ENCODE measurements around the gene LANCL2. TPM values are rescaled to one million over a fixed set of nuclear protein-coding genes. Genes with fewer than 3 reads are reported as not detected.
"Not testable (repeated sequence)": the region's sequence is repeated elsewhere in the genome, so short reads cannot be mapped to it uniquely, and the experiment has no call there.

The LANCL2 gene
- total RNA-seq, 2 donors from 2014 or later = 6.7 to 10.6 TPM

DNA sequence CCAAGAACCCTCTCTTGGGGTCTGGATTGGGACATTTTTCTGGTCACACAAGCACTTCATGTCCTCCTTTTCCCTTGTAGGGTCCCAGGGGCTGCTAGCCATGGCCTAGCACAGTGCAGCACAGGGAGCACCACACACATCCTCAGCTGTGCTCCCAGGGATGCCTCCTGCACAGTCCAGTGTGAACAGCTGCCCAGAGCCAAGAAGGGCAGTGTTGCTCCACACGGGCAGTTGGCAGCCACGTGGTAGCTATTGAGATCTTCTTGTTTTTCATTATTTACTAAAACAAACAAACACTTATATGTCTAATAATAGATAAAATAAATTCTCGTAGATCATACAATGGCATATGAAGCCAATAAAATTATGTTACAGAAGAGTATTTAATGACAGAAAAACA, 13.9 kb upstream of the LANCL2 start:
- no peaks in the 10 kb centered on the region for H3K36me3 ChIP-seq
- H3K4me1 ChIP-seq = peaks cover 0 to 11% of the 10 kb centered on the region in 2 donors
- H3K27me3 ChIP-seq = no peaks in the 10 kb centered on the region
- TF ChIP-seq, protein P1, sequence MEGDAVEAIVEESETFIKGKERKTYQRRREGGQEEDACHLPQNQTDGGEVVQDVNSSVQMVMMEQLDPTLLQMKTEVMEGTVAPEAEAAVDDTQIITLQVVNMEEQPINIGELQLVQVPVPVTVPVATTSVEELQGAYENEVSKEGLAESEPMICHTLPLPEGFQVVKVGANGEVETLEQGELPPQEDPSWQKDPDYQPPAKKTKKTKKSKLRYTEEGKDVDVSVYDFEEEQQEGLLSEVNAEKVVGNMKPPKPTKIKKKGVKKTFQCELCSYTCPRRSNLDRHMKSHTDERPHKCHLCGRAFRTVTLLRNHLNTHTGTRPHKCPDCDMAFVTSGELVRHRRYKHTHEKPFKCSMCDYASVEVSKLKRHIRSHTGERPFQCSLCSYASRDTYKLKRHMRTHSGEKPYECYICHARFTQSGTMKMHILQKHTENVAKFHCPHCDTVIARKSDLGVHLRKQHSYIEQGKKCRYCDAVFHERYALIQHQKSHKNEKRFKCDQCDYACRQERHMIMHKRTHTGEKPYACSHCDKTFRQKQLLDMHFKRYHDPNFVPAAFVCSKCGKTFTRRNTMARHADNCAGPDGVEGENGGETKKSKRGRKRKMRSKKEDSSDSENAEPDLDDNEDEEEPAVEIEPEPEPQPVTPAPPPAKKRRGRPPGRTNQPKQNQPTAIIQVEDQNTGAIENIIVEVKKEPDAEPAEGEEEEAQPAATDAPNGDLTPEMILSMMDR (IDR thresholded peaks at IDR 0.05) = no peak
- H3K4me3 ChIP-seq = no peak overlapping the region
- no peaks in the 10 kb centered on the region for H3K9me3 ChIP-seq
- no peak for DNase-seq (ENCODE audit: low spot score)
- H3K27ac ChIP-seq = no peak overlapping the region

DNA sequence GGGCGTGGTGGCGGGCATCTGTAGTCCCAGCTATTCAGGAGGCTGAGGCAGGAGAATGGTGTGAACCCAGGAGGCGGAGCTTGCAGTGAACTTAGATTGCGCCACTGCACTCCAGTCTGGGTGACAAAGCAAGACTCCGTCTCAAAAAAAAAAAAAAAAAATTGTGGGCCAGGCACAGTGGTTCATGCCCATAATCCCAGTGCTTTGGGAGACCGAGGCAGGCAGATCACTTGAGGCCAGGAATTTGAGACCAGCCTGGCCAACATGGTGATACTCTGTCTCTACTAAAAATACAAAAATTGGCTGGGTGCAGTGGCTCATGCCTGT, 12.2 kb upstream of the LANCL2 start:
- DNase-seq (ENCODE audit: low spot score); H3K9me3 ChIP-seq; H3K4me3 ChIP-seq; H3K27ac ChIP-seq; H3K36me3 ChIP-seq; H3K27me3 ChIP-seq: not testable (repeated sequence)
- H3K4me1 ChIP-seq = peaks cover 0 to 11% of the 10 kb centered on the region in 2 donors

DNA sequence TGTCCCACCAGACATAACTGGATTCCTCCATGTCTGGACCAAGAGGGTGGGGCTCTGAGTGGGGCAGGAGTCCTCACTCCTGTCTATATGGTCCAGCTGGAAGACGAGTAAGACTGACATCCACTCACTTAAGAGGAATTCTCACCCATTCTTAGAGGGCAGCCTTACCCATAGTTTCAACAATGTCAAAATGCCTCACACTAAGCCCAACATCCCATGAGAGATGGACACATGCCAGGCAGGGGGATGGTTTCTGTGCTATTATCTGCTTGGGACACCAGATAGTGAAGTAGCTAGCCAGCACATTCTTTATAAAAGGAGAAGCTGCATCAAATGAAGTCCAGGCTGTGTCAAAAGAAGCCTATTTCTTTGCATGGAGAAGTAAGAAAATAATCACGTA, 4.7 kb upstream of the LANCL2 start:
- peaks cover 0 to 7% of the 10 kb centered on the region in 2 donors for H3K4me1 ChIP-seq
- TF ChIP-seq, protein P1 (IDR thresholded peaks at IDR 0.05) = no peak
- H3K27me3 ChIP-seq = no peaks in the 10 kb centered on the region
- no peaks in the 10 kb centered on the region for H3K9me3 ChIP-seq
- H3K4me3 ChIP-seq = no peak overlapping the region
- H3K36me3 ChIP-seq = no peaks in the 10 kb centered on the region
- DNase-seq (ENCODE audit: low spot score) = no peak
- no peak overlapping the region for H3K27ac ChIP-seq

DNA sequence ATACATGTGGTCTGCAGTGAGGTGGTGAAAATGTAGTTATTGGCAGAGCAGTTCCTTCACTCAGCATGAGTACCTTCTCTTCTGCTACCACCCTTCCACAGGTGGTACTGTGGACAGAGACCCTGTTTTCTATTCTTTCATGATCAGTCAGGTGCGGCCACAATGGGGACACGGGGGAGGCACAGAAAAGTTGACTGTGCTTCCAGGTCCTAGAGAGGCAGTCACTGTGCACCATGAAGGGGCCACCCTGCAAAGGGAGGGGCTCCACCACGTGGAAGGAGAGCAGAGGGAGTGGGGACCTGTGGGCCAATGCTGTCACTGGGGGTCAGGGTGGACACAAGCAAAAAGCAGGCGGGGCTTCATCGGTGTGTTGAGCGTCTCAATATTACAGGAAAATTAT, 3.6 kb upstream of the LANCL2 start:
- TF ChIP-seq, protein P1 (IDR thresholded peaks at IDR 0.05) = no peak
- H3K36me3 ChIP-seq = no peaks in the 10 kb centered on the region
- no peak for DNase-seq (ENCODE audit: low spot score)

DNA sequence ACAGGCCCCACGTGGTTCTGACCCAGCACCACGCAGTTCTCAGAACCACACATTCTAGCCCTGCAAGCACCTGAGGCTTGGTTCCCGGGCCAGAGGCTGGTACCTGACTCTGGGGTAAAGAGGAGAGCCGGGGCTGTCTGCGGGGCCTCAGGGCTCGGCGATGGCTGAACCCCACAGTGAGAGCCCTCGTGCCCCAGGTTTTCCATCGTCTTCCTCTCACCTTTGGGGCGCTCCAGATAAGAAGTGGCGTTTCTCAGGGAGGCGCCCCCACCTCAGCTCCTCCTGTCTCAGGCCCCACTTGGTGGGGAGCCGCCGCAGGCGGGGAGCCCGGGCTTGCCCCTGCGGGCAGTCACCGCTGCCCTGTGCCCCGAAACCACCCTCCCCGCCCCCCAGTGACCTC, 2.2 kb upstream of the LANCL2 start:
- no peaks in the 10 kb centered on the region for H3K36me3 ChIP-seq
- no peaks in the 10 kb centered on the region for H3K9me3 ChIP-seq
- peaks cover 0 to 19% of the 10 kb centered on the region in 2 donors for H3K4me1 ChIP-seq
- H3K27me3 ChIP-seq = no peaks in the 10 kb centered on the region
- DNase-seq (ENCODE audit: low spot score) = no peak
- H3K27ac ChIP-seq = no peak overlapping the region
- no peak overlapping the region for H3K4me3 ChIP-seq
- TF ChIP-seq, protein P1 (IDR thresholded peaks at IDR 0.05) = no peak

More for the DNA sequence above, 3.6 kb upstream of the LANCL2 start:
- no peak overlapping the region for H3K4me3 ChIP-seq
- H3K27ac ChIP-seq = no peak overlapping the region
- no peaks in the 10 kb centered on the region for H3K27me3 ChIP-seq
- no peaks in the 10 kb centered on the region for H3K9me3 ChIP-seq
- peaks cover 0 to 7% of the 10 kb centered on the region in 2 donors for H3K4me1 ChIP-seq

DNA sequence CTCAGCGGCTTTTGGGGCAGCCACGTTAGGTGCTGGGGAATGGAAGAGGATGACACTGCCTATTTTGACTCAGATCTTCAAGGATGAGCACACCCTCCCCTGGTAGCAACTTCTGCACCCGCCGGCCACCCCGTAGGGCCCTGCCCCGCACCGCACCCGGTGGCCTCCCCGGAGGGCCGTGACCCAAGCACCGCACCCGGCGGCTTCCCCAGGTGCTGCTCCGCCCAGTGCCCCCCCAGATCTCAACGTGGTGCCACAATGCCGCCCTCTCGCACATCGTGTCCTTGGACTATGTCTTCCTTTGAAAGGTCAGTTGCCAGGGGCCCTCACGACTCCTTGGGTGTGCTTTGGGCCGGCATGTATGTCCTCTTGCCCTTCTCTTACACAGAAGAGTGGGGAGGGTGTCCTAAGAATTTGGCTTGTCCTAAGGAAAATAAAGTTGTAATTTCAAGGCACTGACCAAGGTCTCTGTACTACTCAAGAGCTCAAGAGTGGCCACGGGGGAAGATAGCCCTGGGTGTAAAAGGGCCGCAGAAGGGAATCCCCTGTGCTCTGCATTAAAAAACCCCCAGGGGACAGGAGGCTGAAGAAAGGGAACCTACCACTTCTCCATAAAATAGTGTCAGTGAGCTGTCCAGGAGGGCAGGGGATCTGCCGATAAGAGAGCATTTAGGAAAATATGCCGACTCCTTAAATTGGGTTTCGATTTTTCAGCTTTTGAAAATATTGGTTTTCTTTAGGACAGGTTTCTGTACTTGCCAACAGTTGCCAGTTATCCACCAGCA, 1.6 kb upstream of the LANCL2 start:
- DNase-seq (ENCODE audit: low spot score) = no peak
- peaks cover 0 to 19% of the 10 kb centered on the region in 2 donors for H3K4me1 ChIP-seq

More for the DNA sequence above, 1.6 kb upstream of the LANCL2 start:
- Histone ChIP-seq H3K27ac (no peak overlapping the region), H3K9me3 (no peaks in the 10 kb centered on the region), H3K27me3 (no peaks in the 10 kb centered on the region), H3K36me3 (no peaks in the 10 kb centered on the region), H3K4me3 (no peak overlapping the region)
- TF ChIP-seq, protein P1 (IDR thresholded peaks at IDR 0.05) = no peak
